Erythroblast (primary cell): Measurements from ENCODE around the gene P4HA2.

Experiments
- DNase-seq, 2 experiments: peaks; one replicate each; lab custom pipeline; 2025; lab: John Stamatoyannopoulos, UW
- GATA1 ChIP-seq: IDR thresholded peaks from 2 replicates; pipeline ENCODE4 v1.6.1; 2011; ENCODE audit warnings: low read depth, mild to moderate bottlenecking, control low read depth, low read length, moderate library complexity
- POLR2A ChIP-seq: IDR thresholded peaks from 2 replicates; pipeline ENCODE4 v1.6.1; 2011; ENCODE audit warnings: mild to moderate bottlenecking, low read length

P4HA2 gene

GRCh38 chr5:132214491-132214890, 13.2 kb downstream of the P4HA2 start:
- TF ChIP-seq GATA1 = no peak
- TF ChIP-seq POLR2A = no peak
- DNase-seq = no peak

- TF ChIP-seq GATA1 (no peak), POLR2A (no peak)
- no peak for DNase-seq
These were observed 14.0 kb downstream of the P4HA2 start for GRCh38 chr5:132213666-132214065.

GRCh38 chr5:132211787-132212186, 15.9 kb downstream of the P4HA2 start:
- TF ChIP-seq POLR2A (no peak), GATA1 (no peak)
- no peak for DNase-seq

GRCh38 chr5:132210944-132211343, 16.7 kb downstream of the P4HA2 start:
- DNase-seq = no peak
- TF ChIP-seq GATA1 = no peak
- no peak for TF ChIP-seq POLR2A

GRCh38 chr5:132209901-132210545, 17.6 kb downstream of the P4HA2 start:
- TF ChIP-seq GATA1 (no peak), POLR2A (no peak)

GRCh38 chr5:132209131-132209530, 18.5 kb downstream of the P4HA2 start:
- DNase-seq = no peak
- TF ChIP-seq GATA1 = no peak
- TF ChIP-seq POLR2A = no peak

More at GRCh38 chr5:132209901-132210545, 17.6 kb downstream of the P4HA2 start:
- no peak for DNase-seq

GRCh38 chr5:132207778-132208177, 19.9 kb downstream of the P4HA2 start:
- DNase-seq = no peak
- no peak for TF ChIP-seq GATA1

GRCh38 chr5:132206782-132207181, 20.9 kb downstream of the P4HA2 start:
- DNase-seq = no peak

GRCh38 chr5:132205385-132206125, 22.1 kb downstream of the P4HA2 start:
- DNase-seq = no peak
- no peak for TF ChIP-seq POLR2A
- no peak for TF ChIP-seq GATA1

More at GRCh38 chr5:132206782-132207181, 20.9 kb downstream of the P4HA2 start:
- TF ChIP-seq POLR2A (no peak), GATA1 (no peak)

- no peak for TF ChIP-seq POLR2A
- no peak for TF ChIP-seq GATA1
- no peak for DNase-seq
These were observed 23.1 kb downstream of the P4HA2 start for GRCh38 chr5:132204371-132205135.

- TF ChIP-seq GATA1 (no peak), POLR2A (no peak)
These were observed 23.7 kb downstream of the P4HA2 start for GRCh38 chr5:132203916-132204315.

GRCh38 chr5:132203464-132203818, 24.2 kb downstream of the P4HA2 start:
- TF ChIP-seq POLR2A (no peak), GATA1 (no peak)
- no peak for DNase-seq

More at GRCh38 chr5:132203916-132204315, 23.7 kb downstream of the P4HA2 start:
- no peak for DNase-seq

- no peak for DNase-seq
These were observed 24.8 kb downstream of the P4HA2 start for GRCh38 chr5:132202711-132203463.

More at GRCh38 chr5:132202711-132203463, 24.8 kb downstream of the P4HA2 start:
- no peak for TF ChIP-seq GATA1
- no peak for TF ChIP-seq POLR2A
